ENCODE results near the gene ATP6V1D. TPM values are rescaled to one million over a fixed set of nuclear protein-coding genes. Genes with fewer than 3 reads are reported as not detected.

Gene ATP6V1D
- 67.2 and 139 TPM in 2 replicates for total RNA-seq (ENCODE audit: low replicate concordance)

DNA sequence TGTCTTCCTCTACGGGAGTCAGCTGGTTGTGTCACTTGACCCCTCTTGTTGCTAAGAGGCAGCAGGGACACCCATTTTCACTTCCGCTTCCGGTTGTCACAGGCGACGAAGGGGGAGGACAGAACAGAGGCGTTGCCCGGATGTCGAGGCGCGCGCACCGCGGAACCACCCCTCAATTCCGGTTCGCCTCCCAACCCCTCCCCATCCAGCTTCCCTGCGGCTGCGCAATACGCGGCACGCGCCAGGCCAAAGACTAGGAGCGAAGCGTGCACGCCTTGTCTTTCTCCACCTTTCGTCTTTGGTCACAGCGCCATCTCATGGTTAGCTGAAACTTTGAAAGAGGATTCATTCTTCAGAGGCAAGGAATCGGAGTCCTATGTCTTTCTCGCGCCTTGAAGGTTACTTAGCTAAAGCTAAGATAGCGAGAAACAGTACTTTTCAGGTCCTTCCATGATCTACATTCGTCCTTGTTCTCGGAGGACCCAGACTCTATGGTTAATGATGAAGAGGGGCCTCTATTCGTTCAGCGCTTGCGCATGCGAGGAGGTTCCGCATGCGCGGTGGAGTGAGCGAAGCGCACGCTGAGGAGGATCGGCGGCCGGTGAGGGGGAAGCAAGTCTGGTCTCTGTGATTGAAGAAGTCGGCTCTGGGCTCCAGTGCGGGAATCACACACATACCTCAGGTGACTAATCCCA, at the start of gene ATP6V1D, which contains the start of gene EIF2S1:
ATP6V1D (minus strand) TSS at position 30 of the 695 bp plus-strand sequence. CDS start 106 bp downstream, outside the sequence.
EIF2S1 (plus strand) TSS at position 554 of the 695 bp plus-strand sequence. CDS start 4,440 bp downstream, outside the sequence.

Other genes with a start within 250 kb of the ATP6V1D start
- 0.12 TPM in 1 of 2 replicates, not detected in the other for gene GARIN2, start 170.4 kb downstream of the ATP6V1D start, total RNA-seq (ENCODE audit: low replicate concordance)
- gene PALS1, start 118.4 kb downstream of the ATP6V1D start, total RNA-seq (ENCODE audit: low replicate concordance) = 17.0 and 24.0 TPM in 2 replicates
- 182 and 219 TPM in 2 replicates for gene EIF2S1, start 524 bp upstream of the ATP6V1D start, total RNA-seq (ENCODE audit: low replicate concordance)
- 2.0 and 18.6 TPM in 2 replicates for gene PLEK2, start 52.4 kb upstream of the ATP6V1D start, total RNA-seq (ENCODE audit: low replicate concordance)
- 0.15 and 1.9 TPM in 2 replicates for gene TMEM229B, start 128.9 kb upstream of the ATP6V1D start, total RNA-seq (ENCODE audit: low replicate concordance)
- 0.12 and 0.15 TPM in 2 replicates for gene PLEKHH1, start 173.5 kb upstream of the ATP6V1D start, total RNA-seq (ENCODE audit: low replicate concordance)
- 9.1 and 10.5 TPM in 2 replicates for gene PIGH, start 240.5 kb upstream of the ATP6V1D start, total RNA-seq (ENCODE audit: low replicate concordance)